H1 (cell line): Measurements from ENCODE around the gene FAM120A. TPM values are rescaled to one million over a fixed set of nuclear protein-coding genes. Genes with fewer than 3 reads are reported as not detected.

ENCODE experiments used
- CTCF ChIA-PET: fragments of 300-600 bp; sonication (Branson Sonifier 250); formaldehyde crosslinking; loops from one replicate; lab custom pipeline; 2021; ENCODE audit not compliant: partially characterized antibody; lab: Charles Lee
- POLR2A ChIA-PET: fragments of 300-600 bp; sonication (Branson Sonifier 250); formaldehyde crosslinking; loops from one replicate; lab custom pipeline; 2021; ENCODE audit warnings: inconsistent platforms; ENCODE audit not compliant: partially characterized antibody; lab: Charles Lee
- DNase-seq, 2 experiments: peaks; one replicate each; pipeline versions ENCODE4 v3.0.0 to v3.0.0-alpha.2; 2010 to 2022; ENCODE audit warnings: low spot score in 2 of 2, low read depth in 1 of 2, mixed read lengths in 1 of 2
- FAIRE-seq: peaks from 2 replicates; lab custom pipeline; 2011; peaks lifted over from hg19 to GRCh38; lab: Jason Lieb, UNC
- H2AFZ ChIP-seq: 2 replicates; pipeline ENCODE4 v1.8.1; 2012; ENCODE audit warnings: low read length, inconsistent platforms
- H2AK5ac ChIP-seq: 2 replicates; pipeline ENCODE4 v1.6.1; 2013; ENCODE audit warnings: low read depth, low read length
- H2BK120ac ChIP-seq: replicated peaks from 2 replicates; pipeline ENCODE3; 2013; ENCODE audit warnings: low read depth, low read length, inconsistent platforms
- H2BK12ac ChIP-seq: 2 replicates; pipeline ENCODE4 v1.6.1; 2013; ENCODE audit warnings: low read depth, low read length
- H2BK15ac ChIP-seq: 2 replicates; pipeline ENCODE4 v1.6.1; 2013; ENCODE audit warnings: low read length
- H2BK20ac ChIP-seq: 2 replicates; pipeline ENCODE4 v1.6.1; 2013; ENCODE audit warnings: low read length
- H2BK5ac ChIP-seq: 2 replicates; pipeline ENCODE4 v1.6.1; 2013; ENCODE audit warnings: low read depth, low read length
- H3K14ac ChIP-seq: 2 replicates; pipeline ENCODE4 v1.6.1; 2013; ENCODE audit warnings: inconsistent platforms; ENCODE audit not compliant: insufficient read length
- H3K18ac ChIP-seq: 2 replicates; pipeline ENCODE4 v1.6.1; 2013; ENCODE audit warnings: low read length; ENCODE audit errors: extremely low read depth
- H3K23ac ChIP-seq: 2 replicates; pipeline ENCODE4 v1.6.1; 2013; ENCODE audit warnings: inconsistent platforms; ENCODE audit not compliant: insufficient read length
- H3K23me2 ChIP-seq: 2 replicates; pipeline ENCODE4 v1.6.1; 2013; ENCODE audit warnings: low read depth, low read length
- H3K27ac ChIP-seq: 2 replicates; pipeline ENCODE4 v1.6.1; 2011; ENCODE audit warnings: low read depth, low read length, inconsistent platforms
- H3K27me3 ChIP-seq, 4 experiments: replicated peaks in 1 of 4; 1 replicate in 1 of 4; 2 replicates in 3 of 4; pipeline versions ENCODE4 v1.6.1 to v1.8.1; 2011 to 2013; ENCODE audit warnings: low read length in 3 of 4, mild to moderate bottlenecking in 3 of 4, inconsistent platforms in 2 of 4, mixed read lengths in 2 of 4, moderate library complexity in 1 of 4; ENCODE audit not compliant: control insufficient read depth in 3 of 4, insufficient read depth in 3 of 4; ENCODE audit errors: extremely low read depth in 1 of 4
- H3K36me3 ChIP-seq, 4 experiments: 2 replicates each; pipeline versions ENCODE4 v1.6.1 to v1.8.1; 2011 to 2013; ENCODE audit warnings: mild to moderate bottlenecking in 4 of 4, low read length in 3 of 4, moderate library complexity in 2 of 4, control low read depth in 1 of 4, inconsistent platforms in 1 of 4; ENCODE audit not compliant: insufficient read depth in 4 of 4, control insufficient read depth in 2 of 4
- H3K4ac ChIP-seq: replicated peaks from 2 replicates; pipeline ENCODE3; 2013; ENCODE audit warnings: low read length, low read depth, mixed read lengths, inconsistent platforms; ENCODE audit not compliant: insufficient read length
- H3K4me1 ChIP-seq, 4 experiments: replicated peaks in 1 of 4; 1 replicate in 1 of 4; 2 replicates in 3 of 4; pipeline versions ENCODE4 v1.6.1 to v1.8.1; 2011 to 2013; ENCODE audit warnings: low read length in 3 of 4, inconsistent platforms in 2 of 4, mixed read lengths in 1 of 4; ENCODE audit not compliant: insufficient read depth in 4 of 4, control insufficient read depth in 3 of 4
- H3K4me2 ChIP-seq, 2 experiments: 2 replicates each; pipeline versions ENCODE4 v1.6.1 to v1.8.1; 2011 to 2013; ENCODE audit warnings: low read depth in 2 of 2, low read length in 2 of 2, control low read depth in 1 of 2, inconsistent platforms in 1 of 2, mild to moderate bottlenecking in 1 of 2; ENCODE audit not compliant: insufficient read depth in 1 of 2
- H3K4me3 ChIP-seq, 4 experiments: fragments of 200-600, 300-600 bp in 1 of 4; sonication (generic), shearing (Covaris generic), sonication (Bioruptor Twin) in 1 of 4; 2 replicates each; pipeline versions ENCODE4 v1.5.1 to v1.8.1; 2011 to 2016; ENCODE audit warnings: low read length in 4 of 4, low read depth in 3 of 4, control low read depth in 2 of 4, inconsistent platforms in 2 of 4, mild to moderate bottlenecking in 2 of 4, mixed read lengths in 1 of 4, moderate library complexity in 1 of 4; ENCODE audit not compliant: insufficient read depth in 2 of 4; ENCODE audit errors: extremely low read depth in 1 of 4
- H3K56ac ChIP-seq: replicated peaks from 2 replicates; pipeline ENCODE3; 2013; ENCODE audit warnings: low read depth, mild to moderate bottlenecking, mixed read lengths, low read length, inconsistent platforms; ENCODE audit not compliant: insufficient read length
- H3K79me1 ChIP-seq: 2 replicates; pipeline ENCODE4 v1.6.1; 2013; ENCODE audit warnings: low read depth, low read length, control low read depth
- H3K79me2 ChIP-seq, 2 experiments: 2 replicates each; pipeline versions ENCODE4 v1.6.1 to v1.8.1; 2012 to 2013; ENCODE audit warnings: low read length in 2 of 2, mild to moderate bottlenecking in 2 of 2, inconsistent platforms in 1 of 2; ENCODE audit not compliant: insufficient read depth in 2 of 2, control insufficient read depth in 1 of 2
- H3K9ac ChIP-seq, 4 experiments: replicated peaks in 1 of 4; 1 replicate in 1 of 4; 2 replicates in 3 of 4; pipeline versions ENCODE4 v1.6.1 to v1.8.1; 2011 to 2013; ENCODE audit warnings: low read depth in 3 of 4, low read length in 3 of 4, control low read depth in 2 of 4, mild to moderate bottlenecking in 2 of 4, moderate library complexity in 2 of 4, inconsistent platforms in 1 of 4; ENCODE audit errors: extremely low read depth in 1 of 4
- H3K9me3 ChIP-seq, 2 experiments: 2 replicates each; pipeline versions ENCODE4 v1.6.1 to v1.8.1; 2012 to 2013; ENCODE audit warnings: mild to moderate bottlenecking in 2 of 2, moderate library complexity in 2 of 2, control low read depth in 1 of 2, inconsistent platforms in 1 of 2, low read depth in 1 of 2, low read length in 1 of 2, mixed read lengths in 1 of 2; ENCODE audit not compliant: insufficient read depth in 2 of 2
- H4K20me1 ChIP-seq, 2 experiments: replicated peaks in 1 of 2; 2 replicates each; pipeline versions ENCODE3 to v1.8.1; 2011 to 2013; ENCODE audit warnings: inconsistent platforms in 2 of 2, low read length in 2 of 2, mild to moderate bottlenecking in 1 of 2; ENCODE audit not compliant: insufficient read depth in 2 of 2, control insufficient read depth in 1 of 2
- H4K5ac ChIP-seq: 2 replicates; pipeline ENCODE4 v1.6.1; 2013; ENCODE audit warnings: low read length, low read depth, mixed read lengths, inconsistent platforms; ENCODE audit not compliant: insufficient read length
- H4K8ac ChIP-seq: 2 replicates; pipeline ENCODE4 v1.8.0; 2013; ENCODE audit warnings: mild to moderate bottlenecking, moderate library complexity, low read length, inconsistent platforms; ENCODE audit not compliant: insufficient read depth; ENCODE audit errors: extremely low read depth
- H4K91ac ChIP-seq: replicated peaks from 2 replicates; pipeline ENCODE3; 2013; ENCODE audit warnings: low read length, mixed read lengths, inconsistent platforms; ENCODE audit not compliant: insufficient read length
- CBX8 ChIP-seq: fragments of 300-800, 300-1000 bp; sonication (generic); IDR thresholded peaks from 2 replicates; pipeline ENCODE4 v1.7.1; 2016; ENCODE audit warnings: low read depth, low read length, borderline replicate concordance
- CEBPB ChIP-seq: IDR thresholded peaks from 2 replicates; pipeline ENCODE4 v1.6.1; 2012; ENCODE audit warnings: low read depth, low read length
- GTF2F1 ChIP-seq: IDR thresholded peaks from 2 replicates; pipeline ENCODE4 v1.6.1; 2012; ENCODE audit warnings: low read depth, low read length, improper control_type of control experiment, borderline replicate concordance
- KDM1A ChIP-seq: fragments of 200-600, 300-600 bp; sonication (generic); IDR thresholded peaks from 2 replicates; pipeline ENCODE4 v1.7.1; 2016; ENCODE audit warnings: mild to moderate bottlenecking, low read length, borderline replicate concordance
- KDM4A ChIP-seq: IDR thresholded peaks from one replicate; pipeline ENCODE4 v1.7.1; 2012; ENCODE audit warnings: low read depth, mild to moderate bottlenecking, moderate library complexity, low read length, inconsistent platforms; ENCODE audit not compliant: severe bottlenecking
- KDM5A ChIP-seq: fragments of 200-600 bp; IDR thresholded peaks from 2 replicates; pipeline ENCODE4 v1.7.1; 2012; ENCODE audit warnings: mild to moderate bottlenecking, low read length, inconsistent platforms, mixed read lengths
- MAFK ChIP-seq: IDR thresholded peaks from 2 replicates; pipeline ENCODE4 v1.6.1; 2012; ENCODE audit warnings: low read depth, mild to moderate bottlenecking, improper control_type of control experiment, low read length
- POU5F1 ChIP-seq: IDR thresholded peaks from 2 replicates; pipeline ENCODE4 v1.6.1; 2011; ENCODE audit warnings: low read depth, mild to moderate bottlenecking, low read length, moderate library complexity
- RBBP5 ChIP-seq: IDR thresholded peaks from 2 replicates; pipeline ENCODE4 v1.7.1; 2012; ENCODE audit warnings: low read depth, mild to moderate bottlenecking, inconsistent platforms, low read length, moderate library complexity, borderline replicate concordance
- TAF1 ChIP-seq: IDR thresholded peaks from 2 replicates; pipeline ENCODE4 v1.6.1; 2011; ENCODE audit warnings: mild to moderate bottlenecking, low read depth, low read length
- TEAD4 ChIP-seq: IDR thresholded peaks from 2 replicates; pipeline ENCODE4 v1.6.1; 2012; ENCODE audit warnings: low read depth, low read length, inconsistent platforms, mixed read lengths
- WGBS, 2 experiments: shearing (Covaris generic) in 1 of 2; methylation state at CpG; one replicate each; pipeline versions ENCODE4 v1.1.6 to v1.1.7; 2013 to 2015; ENCODE audit warnings: low lambda C conversion rate in 2 of 2, mixed read lengths in 2 of 2, inconsistent platforms in 1 of 2, low coverage in 1 of 2, missing lambda C conversion rate in 1 of 2; ENCODE audit not compliant: insufficient replicate concordance in 2 of 2, insufficient coverage in 1 of 2, insufficient read length in 1 of 2; ENCODE audit errors: extremely low coverage in 1 of 2, missing lambda C conversion rate in 1 of 2; 5-methylcytosine and 5-hydroxymethylcytosine counted together
- polyA plus RNA-seq, 7 experiments: library from polyadenylated mRNA; depleted of rRNA in 3 of 7; stranded (reverse) in 5 of 7; unstranded in 2 of 7; fragments of >200 nt in 5 of 7; fragments of 200-250 nt in 2 of 7; gene quantifications; 1 replicate in 5 of 7; 2 replicates in 1 of 7; 4 replicates in 1 of 7; pipeline versions ENCODE4 v1.2.1 to v1.2.3, GENCODE V29; 2011 to 2013; ENCODE audit warnings: missing spikeins in 2 of 7, mixed read lengths in 2 of 7
- total RNA-seq: library from RNA; stranded (reverse); fragmentation: NEBNext Ultra II Directional; extraction: Animal tissue kit (Norgen Biotek cat#: 25700); gene quantifications from 2 replicates; pipeline ENCODE4 v1.2.1, GENCODE V29; 2021
- TF ChIP-seq, protein P1 (sequence below), 3 experiments: IDR thresholded peaks; 1 replicate in 2 of 3; 2 replicates in 1 of 3; pipeline versions ENCODE4 v1.5.1 to v1.6.1; 2011; ENCODE audit warnings: low read length in 3 of 3, mild to moderate bottlenecking in 3 of 3, inconsistent platforms in 2 of 3, low read depth in 1 of 3, moderate library complexity in 1 of 3; ENCODE audit not compliant: insufficient read depth in 1 of 3; ENCODE audit errors: control extremely low read depth in 1 of 3

The FAM120A gene
- total and polyA plus RNA-seq, 2 of the 8 experiments (the other 6 are each of a cell fraction or from before 2014, with no cell fraction given) = 24.9 to 54.7 TPM

DNA sequence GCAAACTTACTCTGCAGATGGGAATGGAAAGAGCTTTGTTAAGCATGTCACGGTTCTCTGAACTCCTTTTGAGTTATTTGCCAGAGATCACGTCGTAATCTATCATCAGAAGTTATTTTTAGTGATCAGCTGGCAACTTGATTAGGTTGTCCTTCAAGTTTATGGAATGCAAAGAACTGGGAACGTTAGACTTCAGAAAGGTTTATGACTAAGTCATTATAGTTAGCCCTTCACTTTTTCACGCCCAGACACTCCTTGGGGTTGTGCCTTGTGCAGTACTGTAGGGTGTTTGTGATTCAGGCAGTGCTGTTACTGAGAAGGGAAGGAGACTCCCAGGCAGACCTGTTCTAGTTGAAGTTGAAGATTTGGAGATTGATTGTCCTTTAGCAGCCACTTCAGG, 98.1 kb downstream of the FAM120A start:
- H2BK12ac ChIP-seq = no peak overlapping the region
- no peak overlapping the region for H3K18ac ChIP-seq
- H2AFZ ChIP-seq = no peak overlapping the region
- H4K20me1 ChIP-seq = peaks cover 0 to 6% of the 10 kb centered on the region in 2 experiments
- no peak overlapping the region for H2BK20ac ChIP-seq
- H2BK15ac ChIP-seq = no peak overlapping the region
- peaks cover 0 to 23% (median 5%) of the 10 kb centered on the region in 4 experiments; a peak in 4 of 8 replicates for H3K36me3 ChIP-seq
- peaks cover 0 to 1% (median 0%) of the 10 kb centered on the region in 4 experiments; a peak in 1 of 7 replicates for H3K4me1 ChIP-seq
- H3K23ac ChIP-seq = no peak overlapping the region
- 91% methylated on average over 5 of the region's 5 CpGs; no CpG with 5 or more reads in 1 of the 2 experiments for WGBS, 2 experiments
- H3K27me3 ChIP-seq = no peaks in the 10 kb centered on the region
- no peak overlapping the region for H2BK5ac ChIP-seq
- H2AK5ac ChIP-seq = no peak overlapping the region
- FAIRE-seq = no peak
- H3K4me3 ChIP-seq = no peak overlapping the region
- POLR2A ChIA-PET = interaction anchor here (2.1 kb wide), 1 partner anchor 17 kb away, joined by 5 read pairs; no protein-coding TSS in a partner anchor
- no peak for DNase-seq
- H3K4me2 ChIP-seq = no peak overlapping the region
- no peak overlapping the region for H4K91ac ChIP-seq
- H3K27ac ChIP-seq = no peak overlapping the region
- CTCF ChIA-PET = interaction anchor here (0.7 to 1.9 kb wide), 3 partner anchors 12 to 43 kb away, joined by 3 to 8 read pairs (median 4); no protein-coding TSS in a partner anchor
- no peaks in the 10 kb centered on the region; the same call in 1 of the 2 replicates for H3K23me2 ChIP-seq
- H3K56ac ChIP-seq = no peak overlapping the region
- H3K9ac ChIP-seq = no peak overlapping the region
- no peaks in the 10 kb centered on the region; a peak in 1 of 4 replicates for H3K79me2 ChIP-seq
- H3K9me3 ChIP-seq = no peaks in the 10 kb centered on the region
- H3K79me1 ChIP-seq = 0 out of 2 replicates have a peak, but pooled peaks cover 3% of the 10 kb centered on the region
- no peak overlapping the region for H4K8ac ChIP-seq
- H4K5ac ChIP-seq = no peak overlapping the region
- no peak overlapping the region for H2BK120ac ChIP-seq
- no peak overlapping the region for H3K14ac ChIP-seq
- no peak overlapping the region for H3K4ac ChIP-seq
- TF ChIP-seq MAFK (no peak), POU5F1 (no peak), RBBP5 (no peak), TAF1 (no peak), KDM4A (no peak), KDM1A (no peak), KDM5A (no peak), CEBPB (no peak), GTF2F1 (no peak), CBX8 (no peak), TEAD4 (no peak)
- TF ChIP-seq, protein P1, sequence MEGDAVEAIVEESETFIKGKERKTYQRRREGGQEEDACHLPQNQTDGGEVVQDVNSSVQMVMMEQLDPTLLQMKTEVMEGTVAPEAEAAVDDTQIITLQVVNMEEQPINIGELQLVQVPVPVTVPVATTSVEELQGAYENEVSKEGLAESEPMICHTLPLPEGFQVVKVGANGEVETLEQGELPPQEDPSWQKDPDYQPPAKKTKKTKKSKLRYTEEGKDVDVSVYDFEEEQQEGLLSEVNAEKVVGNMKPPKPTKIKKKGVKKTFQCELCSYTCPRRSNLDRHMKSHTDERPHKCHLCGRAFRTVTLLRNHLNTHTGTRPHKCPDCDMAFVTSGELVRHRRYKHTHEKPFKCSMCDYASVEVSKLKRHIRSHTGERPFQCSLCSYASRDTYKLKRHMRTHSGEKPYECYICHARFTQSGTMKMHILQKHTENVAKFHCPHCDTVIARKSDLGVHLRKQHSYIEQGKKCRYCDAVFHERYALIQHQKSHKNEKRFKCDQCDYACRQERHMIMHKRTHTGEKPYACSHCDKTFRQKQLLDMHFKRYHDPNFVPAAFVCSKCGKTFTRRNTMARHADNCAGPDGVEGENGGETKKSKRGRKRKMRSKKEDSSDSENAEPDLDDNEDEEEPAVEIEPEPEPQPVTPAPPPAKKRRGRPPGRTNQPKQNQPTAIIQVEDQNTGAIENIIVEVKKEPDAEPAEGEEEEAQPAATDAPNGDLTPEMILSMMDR (IDR thresholded peaks at IDR 0.05; ENCODE audit: control extremely low read depth in 1 of 3, insufficient read depth in 1 of 3, low read depth in 1 of 3, low read length in 3 of 3) = no peak
